NCI-H1105 (cell line): ENCODE results near the gene ANAPC16.
"Not testable (repeated sequence)": the region's sequence is repeated elsewhere in the genome, so short reads cannot be mapped to it uniquely, and the experiment has no call there.

Experiments used
- DNase-seq: peaks from one replicate; lab custom pipeline; 2025; lab: John Stamatoyannopoulos, UW

The ANAPC16 gene

DNA sequence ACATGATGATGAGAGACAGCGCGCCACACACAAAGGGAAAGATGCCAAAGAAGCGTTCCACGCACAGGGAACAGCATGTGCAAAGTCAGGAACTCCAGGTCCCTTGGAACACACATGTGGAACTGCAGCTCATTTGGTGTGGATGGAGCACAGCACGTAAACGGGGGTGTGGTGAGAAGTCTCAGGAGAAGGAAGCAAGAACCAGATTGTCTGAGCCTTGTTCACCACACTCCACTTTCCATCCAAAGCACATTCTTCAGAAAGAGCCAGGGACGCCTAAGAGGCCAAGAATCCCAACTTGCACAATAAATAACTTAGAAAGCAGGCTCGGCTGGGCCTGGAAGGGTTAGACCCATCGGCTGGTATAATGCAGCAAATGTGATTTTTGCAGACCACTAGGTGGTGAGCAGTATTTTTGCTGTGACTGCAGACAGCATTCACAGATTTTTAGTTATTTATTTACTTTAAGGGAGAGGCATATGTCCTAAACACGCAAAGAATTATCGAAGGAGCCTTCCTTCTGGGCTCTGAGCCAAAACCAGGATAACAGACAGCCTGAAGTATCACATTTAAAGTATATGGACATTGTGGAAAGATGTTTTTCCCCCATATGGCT is 28.1 kb downstream of the ANAPC16 start:
- DNase-seq = no peak

DNA sequence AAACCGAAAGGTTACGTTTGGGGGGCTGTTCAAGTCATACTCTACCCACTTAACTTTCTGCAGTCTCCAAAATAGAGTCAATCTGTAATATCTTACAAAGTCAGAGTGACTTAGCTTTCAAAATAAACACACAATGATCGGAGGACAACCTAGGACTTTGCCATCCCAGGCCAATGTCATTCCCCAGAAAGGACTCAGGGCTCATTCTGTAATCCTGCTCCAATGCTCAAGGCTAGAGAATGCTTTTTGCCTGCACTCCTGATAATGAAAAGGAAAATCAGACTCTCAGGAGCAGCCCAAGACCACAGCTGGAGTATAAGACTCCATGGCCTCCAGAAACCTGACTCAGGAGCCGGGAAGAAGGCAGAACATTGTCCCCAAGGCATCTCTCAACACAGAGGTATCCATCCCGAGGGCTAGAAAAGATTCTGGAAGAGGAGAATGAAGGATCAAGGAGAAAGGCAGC is 28.8 kb downstream of the ANAPC16 start:
- DNase-seq = no peak

DNA sequence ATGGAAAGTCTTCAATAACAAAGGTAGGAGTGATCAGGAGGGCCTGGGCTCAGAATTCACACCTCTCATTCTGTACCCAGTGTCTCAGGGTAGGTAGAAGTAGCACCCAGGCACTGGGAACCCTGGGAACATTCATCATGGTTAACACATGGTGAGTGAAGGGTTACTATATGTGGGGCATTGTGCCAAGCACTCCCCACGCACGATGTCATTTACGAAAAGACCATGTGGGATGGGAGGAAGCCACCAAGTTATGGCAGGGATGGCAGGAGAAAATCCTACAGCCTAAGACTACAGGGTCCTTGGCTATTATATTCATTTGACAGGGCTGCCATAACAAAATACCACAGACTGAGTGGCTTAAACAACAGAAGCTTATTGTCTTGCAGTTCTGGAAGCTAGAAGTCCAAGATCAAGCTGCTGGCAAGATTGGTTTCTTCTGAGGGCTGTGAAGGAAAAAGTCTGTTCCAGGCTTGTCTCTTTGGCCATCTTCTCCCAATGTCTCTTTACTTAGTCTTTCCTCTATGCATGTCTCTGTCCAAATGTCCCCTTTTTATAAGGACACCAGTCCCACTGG is 30.2 kb downstream of the ANAPC16 start:
- DNase-seq = no peak

DNA sequence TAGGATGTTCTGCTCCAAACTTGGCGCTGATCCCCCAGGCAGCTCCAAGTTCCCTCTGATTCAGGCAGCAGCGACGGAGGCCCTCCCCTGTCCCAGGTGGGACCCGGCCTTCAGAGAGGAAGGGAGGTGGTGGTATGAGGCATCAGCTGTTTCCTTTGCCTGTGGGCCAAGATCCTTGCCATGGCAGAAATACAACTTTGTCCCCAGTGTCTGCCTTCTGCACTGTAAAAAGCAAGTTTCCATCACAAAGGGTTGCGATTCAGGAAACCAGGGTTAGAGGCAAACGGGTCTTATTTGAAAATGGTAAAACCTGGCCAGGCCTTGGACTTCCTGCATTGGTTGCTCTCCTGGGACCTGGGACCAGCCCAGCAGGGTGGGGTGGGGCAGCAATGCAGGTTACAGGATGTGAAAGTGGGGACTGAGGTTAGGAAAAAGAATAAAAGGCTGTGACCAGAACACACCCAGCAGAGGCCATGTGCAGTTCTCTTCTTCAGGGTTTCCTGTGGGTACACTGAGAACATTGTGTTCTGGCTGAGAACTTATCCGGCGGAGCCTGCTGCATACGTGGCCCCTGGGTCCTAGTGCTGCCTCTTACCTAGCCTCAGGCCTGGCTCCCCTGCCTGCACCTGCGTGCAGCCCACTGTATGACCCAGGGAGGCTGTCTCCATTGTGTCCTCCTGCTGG is 32.8 kb downstream of the ANAPC16 start:
- no peak for DNase-seq

DNA sequence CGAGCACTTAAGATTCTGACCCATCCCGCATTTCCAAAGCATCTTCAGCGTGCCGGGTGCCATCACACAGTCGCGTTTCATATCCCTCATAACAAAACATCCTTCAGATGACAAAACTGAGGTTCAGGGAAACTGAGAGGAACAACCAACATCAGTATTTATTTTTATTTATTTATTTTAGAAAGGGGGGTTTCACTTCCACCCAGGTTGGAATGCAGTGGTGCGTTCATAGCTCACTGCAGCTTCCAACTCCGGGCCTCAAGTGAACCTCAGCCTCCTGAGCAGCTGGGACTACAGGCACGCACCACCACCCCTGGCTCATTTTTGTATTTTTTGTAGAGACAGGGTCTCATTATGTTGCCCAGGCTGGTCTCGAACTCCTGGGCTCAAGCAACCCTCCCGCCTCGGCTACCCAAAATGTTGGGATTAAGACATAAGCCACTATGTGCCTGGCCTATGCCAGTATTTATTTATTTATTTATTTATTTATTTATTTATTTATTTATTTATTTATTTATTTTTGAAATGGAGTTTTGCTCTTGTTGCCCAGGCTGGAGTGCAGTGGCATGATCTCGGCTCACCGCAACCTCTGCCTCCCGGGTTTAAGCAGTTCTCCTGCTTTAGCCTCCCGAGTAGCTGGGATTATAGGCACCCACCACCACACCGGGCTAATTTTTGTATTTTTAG is 33.5 kb downstream of the ANAPC16 start:
- not testable (repeated sequence) for DNase-seq

DNA sequence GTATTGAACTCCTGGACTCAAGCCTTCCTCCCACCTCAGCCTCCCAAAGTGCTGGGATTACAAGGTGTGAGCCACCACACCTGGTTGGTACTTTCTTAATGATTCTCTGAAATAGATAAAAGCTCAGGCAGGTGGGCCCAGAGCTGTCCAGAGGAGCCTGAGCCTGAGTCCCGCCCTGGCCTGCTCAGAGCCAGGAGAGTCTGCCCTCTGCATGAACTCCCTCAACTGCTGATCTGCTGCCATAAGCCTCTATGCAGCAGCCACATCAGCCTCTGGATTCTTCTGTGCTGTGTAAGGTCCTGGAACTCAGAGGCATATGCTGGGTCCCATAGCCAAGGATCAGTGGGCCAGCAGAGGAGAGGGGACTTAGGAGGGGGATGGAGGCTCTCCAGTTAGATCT is 34.9 kb downstream of the ANAPC16 start:
- no peak for DNase-seq

DNA sequence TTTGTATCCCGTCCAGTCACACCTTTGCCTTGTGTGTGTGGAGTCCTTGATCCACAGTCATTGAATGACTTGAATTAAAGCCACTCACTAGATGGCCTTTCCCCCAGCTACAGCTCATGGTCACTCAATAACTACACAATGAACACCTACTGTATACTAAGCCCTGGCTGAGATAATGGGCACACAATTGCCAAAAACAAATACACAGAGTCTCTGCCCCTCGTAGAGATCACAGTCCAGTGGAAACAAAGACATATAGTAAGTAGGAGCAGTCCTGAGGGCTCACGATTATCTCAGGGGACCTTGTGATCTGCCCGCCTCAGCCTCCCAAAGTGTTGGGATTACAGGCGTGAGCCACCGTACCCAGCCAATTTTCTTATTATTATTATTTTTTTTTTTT is 35.8 kb downstream of the ANAPC16 start:
- no peak for DNase-seq

DNA sequence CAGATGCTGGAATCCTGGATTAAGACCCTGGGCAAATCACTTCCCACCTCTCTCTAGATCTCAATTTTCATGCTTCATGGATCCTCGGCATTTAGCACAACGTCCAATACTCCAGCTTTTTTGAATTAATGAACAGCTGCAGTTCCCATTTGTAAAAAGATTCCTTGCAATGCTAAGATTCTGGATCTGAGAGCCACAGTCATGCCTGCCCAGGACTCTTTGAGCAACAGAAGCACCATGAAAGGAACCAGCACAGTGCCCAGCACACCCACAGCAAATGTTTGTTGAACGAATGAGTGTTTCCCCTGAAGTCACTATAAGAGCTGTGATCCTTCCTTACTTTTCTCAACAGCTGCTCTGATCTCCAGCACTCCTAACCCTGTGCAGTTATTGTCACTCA is 37.2 kb downstream of the ANAPC16 start:
- DNase-seq = no peak

DNA sequence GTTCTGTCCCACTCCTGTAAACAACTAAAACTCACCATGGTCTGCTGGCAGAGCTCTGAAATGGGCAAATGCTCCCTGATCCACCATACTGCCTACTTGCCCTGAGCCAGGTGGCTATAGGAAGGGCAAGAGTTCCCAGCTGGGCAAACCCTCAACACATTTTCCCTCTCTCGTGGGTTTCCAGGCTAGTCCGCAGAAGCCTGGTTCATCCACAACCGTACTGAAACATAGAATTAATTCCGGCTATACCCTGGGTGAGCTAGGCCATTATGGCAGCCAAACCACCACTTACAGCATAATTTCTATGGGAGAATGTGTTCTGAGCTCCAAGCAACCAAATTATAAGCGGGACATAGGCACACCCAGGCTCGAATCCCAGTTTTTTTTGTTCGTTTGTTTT is 37.8 kb downstream of the ANAPC16 start:
- DNase-seq = no peak

DNA sequence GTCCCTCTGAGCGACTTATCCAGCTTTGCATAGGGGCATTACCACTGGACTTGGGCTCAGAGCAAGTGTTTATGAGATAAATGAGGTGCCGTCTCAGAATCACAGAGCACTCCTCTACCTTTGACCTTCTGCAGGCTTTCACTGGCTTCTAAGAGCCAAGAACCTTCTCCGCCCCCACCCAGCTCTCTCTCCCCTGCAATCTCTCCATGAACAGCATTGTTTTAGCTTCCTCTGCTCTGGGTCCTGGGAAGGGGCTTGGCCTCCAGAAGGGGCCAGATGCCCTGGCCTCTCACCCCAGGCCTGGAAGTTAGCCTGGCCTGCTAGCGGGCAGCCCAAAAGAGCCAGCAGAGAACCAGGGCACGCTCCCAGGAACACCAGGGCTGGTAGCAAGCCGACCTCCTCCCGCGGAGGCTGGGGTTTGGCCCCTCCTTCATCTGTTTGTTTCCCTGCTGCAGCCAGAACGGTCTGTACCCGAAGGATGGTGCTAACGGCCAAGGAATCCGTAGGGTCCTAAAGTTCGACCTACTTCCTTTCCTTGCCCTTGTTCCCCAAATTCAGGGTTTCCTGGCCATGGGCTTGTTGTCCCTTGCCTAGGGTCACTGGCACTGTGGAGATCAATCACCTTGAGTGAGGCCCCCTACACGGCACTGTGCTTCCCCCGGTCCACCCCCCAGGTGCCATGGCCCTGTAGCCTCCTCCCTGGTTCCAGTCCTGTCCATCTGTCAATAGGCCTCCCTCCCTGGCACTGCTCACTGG is 39.2 kb downstream of the ANAPC16 start:
- no peak for DNase-seq

DNA sequence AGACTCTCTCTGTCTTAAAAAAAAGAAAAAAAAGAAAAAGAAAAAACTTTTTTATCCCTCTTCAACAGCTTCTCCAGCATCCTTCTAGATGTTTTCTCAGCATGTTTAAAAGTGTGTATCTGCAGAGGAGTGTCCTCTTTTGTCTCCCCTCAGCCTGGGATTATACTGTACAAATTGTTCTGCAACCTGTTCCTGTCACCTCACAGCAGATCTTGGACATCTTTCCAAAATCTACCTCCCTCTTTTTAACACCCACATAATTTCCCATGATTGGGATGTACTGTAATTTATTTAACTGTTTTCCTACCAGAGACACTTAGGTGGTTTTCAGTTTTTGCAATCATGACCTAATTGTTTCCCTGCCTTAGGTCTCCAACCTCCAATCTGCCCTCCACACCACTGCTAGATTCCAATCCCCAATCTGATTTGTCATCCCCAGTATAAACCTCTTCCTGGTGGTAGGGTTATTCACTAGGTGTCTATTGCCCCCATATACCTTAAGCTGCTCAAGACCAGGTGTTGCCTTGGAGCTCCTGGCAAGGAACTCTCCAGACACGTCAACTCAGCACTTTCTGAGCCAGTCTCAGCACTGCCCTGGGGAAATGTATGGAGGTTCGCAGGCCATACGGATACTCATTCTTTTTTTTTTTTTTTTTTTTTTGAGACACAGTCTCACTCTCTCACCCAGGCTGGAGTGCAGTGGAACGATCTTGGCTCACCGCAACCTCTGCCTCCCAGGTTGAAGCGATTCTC is 40.3 kb downstream of the ANAPC16 start:
- DNase-seq = no peak

DNA sequence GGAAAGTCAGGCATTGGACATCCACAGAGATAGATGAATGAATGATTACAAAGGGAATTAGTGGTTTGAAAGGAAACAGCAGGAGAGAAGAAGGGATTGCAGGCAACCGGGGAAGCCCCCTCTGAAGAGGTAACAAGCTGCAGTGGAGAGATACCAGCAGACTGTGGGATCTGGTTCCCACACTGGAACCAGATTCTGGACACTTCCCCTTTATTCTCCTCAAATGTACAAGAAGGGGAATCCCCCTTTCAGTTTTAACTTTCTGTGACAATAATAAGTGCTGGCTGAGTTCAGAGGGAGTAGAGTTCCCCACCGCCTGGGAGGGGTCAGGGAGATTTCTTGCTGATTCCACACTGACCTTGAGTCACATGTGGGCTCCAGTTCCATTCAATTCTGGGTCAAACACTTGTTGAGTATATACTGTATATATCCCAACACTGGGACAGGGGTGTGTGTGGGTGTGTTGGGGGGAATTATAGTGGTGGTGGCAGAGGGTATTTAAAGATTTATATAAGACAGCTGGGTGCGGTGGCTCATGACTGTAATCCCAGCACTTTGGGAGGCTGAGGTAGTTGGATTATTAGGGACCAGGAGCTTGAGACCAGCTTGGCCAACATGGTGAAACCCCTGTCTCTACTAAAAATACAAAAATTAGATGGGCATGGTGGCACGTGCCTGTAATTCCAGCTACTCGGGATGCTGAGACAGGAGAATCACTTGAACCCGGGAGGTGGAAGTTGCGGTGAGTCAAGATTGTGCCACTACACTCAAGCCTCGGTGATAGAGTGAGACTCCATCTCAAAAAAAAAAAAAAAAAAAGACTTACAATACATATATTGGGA is 41.5 kb downstream of the ANAPC16 start:
- no peak for DNase-seq

DNA sequence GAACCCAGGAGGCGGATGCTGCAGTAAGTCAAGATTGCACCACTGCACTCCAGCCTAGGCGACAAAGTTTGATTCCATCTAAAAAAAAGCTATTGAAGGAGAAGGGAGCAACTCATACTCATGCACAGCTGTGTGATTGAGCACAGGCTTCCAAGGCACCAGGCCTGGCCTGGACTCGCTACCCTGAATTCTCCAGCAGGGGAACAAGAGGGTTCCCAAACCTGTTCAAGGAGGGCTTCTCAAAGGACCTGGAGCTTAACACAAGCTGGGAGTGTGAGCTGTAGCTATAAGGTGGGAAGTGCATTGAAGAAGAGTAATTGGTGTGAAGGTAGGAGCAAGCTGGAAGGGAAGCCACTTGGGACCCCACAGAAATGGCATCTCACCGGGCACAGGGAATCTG is 42.8 kb downstream of the ANAPC16 start:
- DNase-seq = no peak

DNA sequence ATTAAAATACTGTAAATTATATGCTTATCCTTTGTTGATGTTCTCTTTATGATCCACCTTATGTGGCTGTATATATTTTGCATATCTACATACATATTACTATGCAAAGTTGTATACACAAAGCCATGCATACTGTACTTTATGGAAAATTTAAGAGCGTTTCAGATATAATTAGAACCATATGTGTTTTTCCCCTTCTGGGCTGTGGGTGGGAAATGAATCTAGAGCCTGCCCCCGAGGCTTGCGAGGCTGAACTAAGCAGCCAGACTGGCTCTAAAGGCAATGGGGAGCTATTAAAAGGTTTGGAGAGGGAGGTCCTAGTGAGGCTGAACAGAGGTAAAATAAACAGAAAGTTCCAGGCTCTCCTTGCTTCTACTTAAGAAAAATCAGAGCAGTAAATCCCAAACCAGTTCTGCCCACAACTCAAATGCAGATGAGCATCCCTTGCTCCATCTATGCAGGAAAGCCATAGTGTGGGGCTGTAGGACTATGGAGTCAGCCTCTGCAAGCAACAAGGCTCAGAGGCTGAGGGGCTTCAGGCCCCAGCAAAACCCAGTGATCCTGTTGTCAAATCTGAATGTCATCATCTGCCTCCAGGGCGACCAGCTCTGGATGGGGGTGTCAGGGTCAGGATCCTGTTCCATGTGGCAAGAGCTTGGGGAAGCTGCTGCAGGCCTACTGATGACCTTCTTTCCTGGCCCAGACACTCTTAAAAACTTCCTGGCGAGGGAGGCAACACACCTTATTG is 43.9 kb downstream of the ANAPC16 start:
- no peak for DNase-seq

DNA sequence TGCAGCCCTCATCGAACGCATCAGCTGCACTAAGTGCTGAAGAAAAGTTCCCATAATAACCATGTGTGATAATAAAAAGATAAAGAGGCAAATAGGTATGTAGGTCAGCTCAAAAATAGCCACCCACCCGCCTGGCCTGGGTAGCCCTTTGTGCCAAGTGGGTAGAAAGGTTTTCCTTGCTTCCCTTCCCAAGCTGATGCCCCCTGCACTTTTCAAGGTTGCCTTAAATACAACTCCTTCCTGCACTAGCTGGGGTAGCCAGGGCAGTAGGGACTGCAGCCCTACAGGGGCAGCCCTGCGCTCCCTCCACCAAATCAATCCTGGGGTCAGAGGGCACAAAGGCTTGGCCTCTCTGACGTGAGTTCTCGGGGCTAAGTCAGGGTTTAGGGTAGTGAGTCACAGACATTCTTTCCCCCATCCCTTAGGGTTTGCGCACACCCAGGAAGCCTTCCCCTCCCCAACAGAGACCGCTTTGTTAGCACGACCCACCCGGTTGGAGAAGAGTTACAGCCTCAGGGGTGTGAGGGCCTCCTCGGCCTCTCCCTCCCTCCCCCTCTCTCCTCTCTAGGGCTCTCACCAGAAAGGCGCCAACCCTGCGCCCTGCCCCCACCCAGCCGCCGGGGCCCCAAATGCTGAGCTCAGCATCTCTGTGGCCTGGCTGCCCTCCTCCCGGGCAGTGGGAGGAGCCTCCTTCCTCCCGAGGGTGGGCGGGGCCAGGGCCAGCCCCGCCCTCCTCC is 44.6 kb downstream of the ANAPC16 start:
- DNase-seq = no peak

DNA sequence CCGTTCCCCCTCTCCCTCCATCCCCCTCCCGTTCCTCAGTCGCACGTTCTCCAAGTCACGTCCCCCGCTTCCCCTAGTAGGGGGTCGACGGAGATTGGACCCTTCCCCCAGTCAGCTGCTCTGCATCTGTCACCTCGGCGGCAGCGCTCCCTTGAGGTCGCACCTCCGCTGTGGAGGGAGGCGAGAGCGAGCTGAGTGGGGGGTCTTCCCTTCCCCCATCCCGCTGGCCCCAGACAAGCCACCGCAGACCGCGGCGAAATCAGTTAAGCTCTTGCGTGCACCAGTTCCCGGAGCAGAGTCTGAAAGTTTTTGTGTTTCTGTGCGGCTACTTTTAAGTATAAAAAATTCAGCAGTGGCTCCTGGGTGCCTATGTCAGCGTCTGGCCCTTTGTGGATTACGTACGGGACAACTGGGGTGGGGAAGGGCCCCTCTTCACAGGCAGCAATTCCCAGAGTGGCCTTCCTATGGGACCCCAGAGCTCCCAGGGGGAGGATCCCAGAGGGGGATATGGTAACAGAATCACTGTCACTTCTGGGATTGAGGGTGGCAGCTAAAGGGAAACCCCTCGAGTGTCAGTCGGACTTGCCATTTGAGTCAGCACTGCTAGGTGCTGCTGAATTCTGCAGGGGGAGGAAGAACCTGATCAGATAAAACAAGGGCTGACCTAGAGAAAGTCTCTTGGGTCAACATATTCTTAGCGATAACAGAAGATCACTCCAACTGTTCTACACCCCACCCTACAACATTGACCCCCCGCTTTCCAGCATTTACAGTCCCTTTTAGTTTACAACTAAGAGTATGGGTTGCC is 45.4 kb downstream of the ANAPC16 start:
- no peak for DNase-seq

DNA sequence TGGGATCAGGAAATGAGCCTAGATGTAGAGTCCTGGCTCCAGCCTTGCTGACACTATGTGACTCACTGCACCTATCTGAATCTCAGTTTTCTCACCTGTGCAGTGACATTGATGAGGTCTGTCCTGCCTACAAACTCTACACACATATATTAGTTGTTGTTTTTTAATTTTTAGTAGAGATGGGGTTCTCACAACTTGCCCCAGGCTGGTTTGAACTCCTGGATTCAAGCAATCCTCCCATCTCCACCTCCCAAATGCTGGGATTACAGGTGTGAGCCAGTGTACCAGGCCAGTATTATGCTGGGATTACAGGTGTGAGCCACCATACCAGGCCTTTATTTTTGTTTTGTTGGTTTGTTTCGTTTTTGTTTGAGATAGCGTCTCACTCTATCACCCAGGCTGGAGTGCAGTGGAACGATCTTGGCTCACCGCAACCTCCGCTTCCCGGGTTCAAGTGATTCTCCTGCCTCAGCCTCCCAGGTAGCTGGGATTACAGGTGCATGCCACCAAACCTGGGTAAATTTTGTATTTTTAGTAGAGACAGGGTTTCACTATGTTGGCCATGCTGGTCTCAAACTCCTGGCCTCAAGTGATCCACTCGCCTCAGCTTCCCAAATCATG is 46.1 kb downstream of the ANAPC16 start:
- DNase-seq = no peak
